ENCODE results near the gene AEBP2.
"Not testable (repeated sequence)": the region's sequence is repeated elsewhere in the genome, so short reads cannot be mapped to it uniquely, and the experiment has no call there.

AEBP2 gene

DNA sequence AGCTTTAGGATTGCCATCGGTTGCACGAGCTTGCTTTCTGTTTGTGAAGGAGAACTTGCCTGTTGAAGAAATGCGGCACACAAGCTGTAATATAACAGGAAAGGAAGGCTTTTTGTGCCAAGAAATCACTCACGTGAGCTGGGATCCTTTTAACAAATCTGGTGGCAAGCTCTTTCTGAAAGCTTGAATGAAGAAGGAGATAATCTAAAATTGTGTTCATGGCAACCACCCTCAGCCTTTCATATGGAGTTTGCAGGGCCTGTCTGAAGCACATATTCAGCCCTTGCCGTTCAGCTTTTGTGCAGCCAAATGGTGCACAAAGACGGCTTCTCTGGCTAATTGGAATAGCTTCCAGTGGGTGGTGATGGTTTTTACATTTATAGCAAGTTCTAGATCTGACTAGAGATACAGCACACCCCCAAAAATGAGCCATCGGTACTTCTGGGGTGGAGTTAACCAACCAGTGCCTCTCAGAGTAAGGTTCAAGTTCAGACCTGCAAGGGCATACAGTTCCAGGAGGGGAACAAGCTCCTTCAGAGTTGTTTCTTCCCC is 107.4 kb downstream of the AEBP2 start:
- no peaks in the 10 kb centered on the region for H3K36me3 ChIP-seq (ENCODE audit: insufficient read depth)
- H4K20me1 ChIP-seq (ENCODE audit: insufficient read depth), result no peaks in the 10 kb centered on the region
- peaks cover 4% of the 10 kb centered on the region for H3K4me1 ChIP-seq (ENCODE audit: low read depth, poor library complexity, severe bottlenecking)
- no peak overlapping the region for H3K27ac ChIP-seq
- no peaks in the 10 kb centered on the region for H3K79me2 ChIP-seq (ENCODE audit: insufficient read depth, low read depth)
- no peaks in the 10 kb centered on the region for H3K27me3 ChIP-seq (ENCODE audit: insufficient read depth, low read depth)
- TF ChIP-seq, protein P1, sequence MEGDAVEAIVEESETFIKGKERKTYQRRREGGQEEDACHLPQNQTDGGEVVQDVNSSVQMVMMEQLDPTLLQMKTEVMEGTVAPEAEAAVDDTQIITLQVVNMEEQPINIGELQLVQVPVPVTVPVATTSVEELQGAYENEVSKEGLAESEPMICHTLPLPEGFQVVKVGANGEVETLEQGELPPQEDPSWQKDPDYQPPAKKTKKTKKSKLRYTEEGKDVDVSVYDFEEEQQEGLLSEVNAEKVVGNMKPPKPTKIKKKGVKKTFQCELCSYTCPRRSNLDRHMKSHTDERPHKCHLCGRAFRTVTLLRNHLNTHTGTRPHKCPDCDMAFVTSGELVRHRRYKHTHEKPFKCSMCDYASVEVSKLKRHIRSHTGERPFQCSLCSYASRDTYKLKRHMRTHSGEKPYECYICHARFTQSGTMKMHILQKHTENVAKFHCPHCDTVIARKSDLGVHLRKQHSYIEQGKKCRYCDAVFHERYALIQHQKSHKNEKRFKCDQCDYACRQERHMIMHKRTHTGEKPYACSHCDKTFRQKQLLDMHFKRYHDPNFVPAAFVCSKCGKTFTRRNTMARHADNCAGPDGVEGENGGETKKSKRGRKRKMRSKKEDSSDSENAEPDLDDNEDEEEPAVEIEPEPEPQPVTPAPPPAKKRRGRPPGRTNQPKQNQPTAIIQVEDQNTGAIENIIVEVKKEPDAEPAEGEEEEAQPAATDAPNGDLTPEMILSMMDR (conservative IDR thresholded peaks at IDR 0.05; ENCODE audit: low read depth, low read length), result no peak
- H3K4me2 ChIP-seq, result no peak overlapping the region
- H2AFZ ChIP-seq (ENCODE audit: low read depth), result no peak overlapping the region
- no peak overlapping the region for H3K4me3 ChIP-seq (IDR thresholded peaks at IDR 0.05; ENCODE audit: insufficient read depth, low read depth, low read length)
- no peak overlapping the region for H3K9ac ChIP-seq

DNA sequence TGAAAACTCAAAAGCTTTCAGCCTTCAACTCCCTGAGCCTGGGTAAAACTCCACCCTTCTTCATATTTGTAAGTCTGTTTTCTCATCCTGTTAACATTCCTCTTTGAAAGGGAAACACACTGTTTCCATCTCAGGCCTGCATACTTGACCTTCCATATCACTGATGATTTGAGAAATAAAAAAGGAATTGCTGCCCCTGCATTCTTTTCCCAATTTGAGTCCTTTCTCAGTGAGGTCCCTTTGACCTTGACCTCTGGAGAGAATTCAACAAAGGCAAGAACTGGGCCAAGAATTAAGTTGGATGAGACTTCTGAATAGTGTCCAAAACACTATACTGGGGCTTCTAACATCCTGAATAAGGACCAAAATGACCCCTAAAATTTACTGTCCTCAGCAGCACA is 108.0 kb downstream of the AEBP2 start:
- Histone ChIP-seq H3K4me2 (no peak overlapping the region), H3K4me3 (IDR thresholded peaks at IDR 0.05; ENCODE audit: insufficient read depth, low read depth, low read length) (no peak overlapping the region), H2AFZ (ENCODE audit: low read depth) (no peak overlapping the region), H4K20me1 (ENCODE audit: insufficient read depth) (no peaks in the 10 kb centered on the region), H3K27me3 (ENCODE audit: insufficient read depth, low read depth) (no peaks in the 10 kb centered on the region), H3K4me1 (ENCODE audit: low read depth, poor library complexity, severe bottlenecking) (peaks cover 9% of the 10 kb centered on the region), H3K9ac (no peak overlapping the region), H3K27ac (no peak overlapping the region), H3K36me3 (ENCODE audit: insufficient read depth) (no peaks in the 10 kb centered on the region), H3K79me2 (ENCODE audit: insufficient read depth, low read depth) (no peaks in the 10 kb centered on the region)
- TF ChIP-seq, protein P1 (conservative IDR thresholded peaks at IDR 0.05; ENCODE audit: low read depth, low read length), result no peak

DNA sequence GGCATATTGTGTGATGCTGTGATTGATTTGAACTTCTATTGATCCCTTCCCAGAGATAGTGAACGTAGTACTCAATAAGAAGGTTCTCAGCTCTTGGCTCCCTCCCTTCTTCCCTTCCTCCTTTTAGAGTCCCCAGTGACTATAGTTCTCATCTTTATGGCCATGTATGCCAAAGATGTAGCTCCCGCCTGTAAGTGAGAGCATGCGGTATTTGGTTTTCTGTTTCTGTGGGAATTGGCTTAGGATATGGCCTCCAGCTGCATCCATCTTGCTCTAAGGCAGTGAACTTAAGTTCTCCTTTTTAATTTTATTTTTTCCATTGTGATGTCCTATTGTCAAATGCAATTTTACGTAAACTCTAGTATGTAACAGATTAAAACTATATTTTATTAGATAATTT is 109.5 kb downstream of the AEBP2 start:
- TF ChIP-seq, protein P1 (conservative IDR thresholded peaks at IDR 0.05; ENCODE audit: low read depth, low read length), result no peak
- H3K9ac ChIP-seq, result no peak overlapping the region
- no peaks in the 10 kb centered on the region for H3K27me3 ChIP-seq (ENCODE audit: insufficient read depth, low read depth)
- H3K36me3 ChIP-seq (ENCODE audit: insufficient read depth), result no peaks in the 10 kb centered on the region
- no peak overlapping the region for H3K27ac ChIP-seq
- H3K79me2 ChIP-seq (ENCODE audit: insufficient read depth, low read depth), result no peaks in the 10 kb centered on the region
- peaks cover 25% of the 10 kb centered on the region for H3K4me1 ChIP-seq (ENCODE audit: low read depth, poor library complexity, severe bottlenecking)
- H3K4me2 ChIP-seq, result no peak overlapping the region
- no peak overlapping the region for H3K4me3 ChIP-seq (IDR thresholded peaks at IDR 0.05; ENCODE audit: insufficient read depth, low read depth, low read length)
- H4K20me1 ChIP-seq (ENCODE audit: insufficient read depth), result no peaks in the 10 kb centered on the region
- no peak overlapping the region for H2AFZ ChIP-seq (ENCODE audit: low read depth)

DNA sequence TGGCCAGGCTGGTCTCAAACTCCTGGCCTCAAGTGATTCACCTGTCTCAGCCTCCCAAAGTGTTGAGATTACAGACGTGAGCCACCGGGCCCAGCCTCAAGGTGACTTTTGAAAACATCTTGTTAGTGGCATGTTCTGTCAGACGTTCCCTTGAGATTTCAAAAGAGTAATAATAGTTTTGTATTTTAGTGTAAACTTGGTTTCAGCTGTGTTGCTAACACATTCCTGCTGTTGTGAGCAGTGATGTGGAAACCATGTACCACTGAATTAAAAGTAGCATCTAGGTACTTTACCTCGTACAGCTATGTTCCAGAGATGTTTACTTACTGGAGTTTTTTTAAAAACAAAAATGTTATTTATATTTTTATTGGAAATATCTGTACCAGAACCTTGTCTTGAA is 111.3 kb downstream of the AEBP2 start:
- Histone ChIP-seq H3K4me2 (no peak overlapping the region), H3K27ac (no peak overlapping the region)

DNA sequence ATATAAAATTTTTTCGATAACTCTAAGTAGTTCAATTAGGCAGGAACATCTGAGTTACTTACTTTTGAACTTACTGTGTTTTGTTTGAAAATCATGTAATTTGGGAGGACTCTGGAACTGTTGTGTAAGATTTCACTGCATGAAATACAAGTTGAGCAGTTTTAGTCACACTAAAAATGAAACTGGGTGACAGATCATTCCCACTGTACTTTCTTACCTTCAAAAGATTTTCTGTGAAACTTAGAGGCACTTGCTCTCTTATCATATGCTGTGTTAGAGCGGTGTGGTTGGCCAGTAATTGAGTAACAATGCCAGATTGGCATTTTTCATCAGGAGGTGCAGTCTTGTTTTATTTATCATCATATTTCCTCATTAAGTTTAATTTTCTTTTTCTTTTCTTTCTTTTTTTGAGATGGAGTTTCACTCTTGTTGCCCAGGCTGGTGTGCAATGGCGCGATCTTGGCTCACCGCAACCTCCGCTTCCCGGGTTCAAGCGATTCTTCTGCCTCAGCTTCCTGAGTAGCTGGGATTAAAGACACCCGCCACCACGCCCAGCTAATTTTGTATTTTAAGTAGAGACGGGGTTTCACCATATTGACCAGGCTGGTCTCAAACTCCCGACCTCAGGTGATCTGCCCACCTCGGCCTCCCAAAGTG is 113.3 kb downstream of the AEBP2 start:
- not testable (repeated sequence) for H3K4me3 ChIP-seq (IDR thresholded peaks at IDR 0.05; ENCODE audit: insufficient read depth, low read depth, low read length); H3K79me2 ChIP-seq (ENCODE audit: insufficient read depth, low read depth); H3K9ac ChIP-seq; H3K36me3 ChIP-seq (ENCODE audit: insufficient read depth); H4K20me1 ChIP-seq (ENCODE audit: insufficient read depth); H3K27me3 ChIP-seq (ENCODE audit: insufficient read depth, low read depth)
- peak overlapping the region; percentile 61 for H3K27ac ChIP-seq
- H2AFZ ChIP-seq (ENCODE audit: low read depth), result peak overlapping the region; percentile 54; the same call in 1 of the 2 replicates
- peak overlapping the region; percentile 53; the same call in 1 of the 2 replicates for H3K4me2 ChIP-seq
- peaks cover 26% of the 10 kb centered on the region for H3K4me1 ChIP-seq (ENCODE audit: low read depth, poor library complexity, severe bottlenecking)

More for the DNA sequence above, 111.3 kb downstream of the AEBP2 start:
- Histone ChIP-seq H4K20me1 (ENCODE audit: insufficient read depth) (no peaks in the 10 kb centered on the region), H3K9ac (no peak overlapping the region), H3K79me2 (ENCODE audit: insufficient read depth, low read depth) (no peaks in the 10 kb centered on the region), H3K4me1 (ENCODE audit: low read depth, poor library complexity, severe bottlenecking) (peaks cover 26% of the 10 kb centered on the region), H2AFZ (ENCODE audit: low read depth) (no peak overlapping the region), H3K27me3 (ENCODE audit: insufficient read depth, low read depth) (no peaks in the 10 kb centered on the region), H3K4me3 (IDR thresholded peaks at IDR 0.05; ENCODE audit: insufficient read depth, low read depth, low read length) (no peak overlapping the region), H3K36me3 (ENCODE audit: insufficient read depth) (no peaks in the 10 kb centered on the region)
- TF ChIP-seq, protein P1 (conservative IDR thresholded peaks at IDR 0.05; ENCODE audit: low read depth, low read length), result no peak
